Peyer's patch (tissue), 4 donors: ENCODE measurements around the gene ZNF547. TPM values are rescaled to one million over a fixed set of nuclear protein-coding genes. Genes with fewer than 3 reads are reported as not detected.

ENCODE experiments used
- DNase-seq, 3 donors: peaks; one replicate each; pipeline ENCODE4 v3.0.0-alpha.2; 2017 to 2019
- H3K27ac ChIP-seq, 4 donors: fragments of 200-600 bp; sonication (generic); one replicate each; pipeline ENCODE4 v1.5.1; 2016 to 2019
- H3K27me3 ChIP-seq, 2 donors: fragments of 200-600 bp; sonication (generic); one replicate each; pipeline ENCODE4 v1.5.1; 2019
- H3K36me3 ChIP-seq, 3 donors: fragments of 200-600 bp; sonication (generic); one replicate each; pipeline ENCODE4 v1.5.1; 2016 to 2019
- H3K4me1 ChIP-seq, 4 donors: fragments of 200-600 bp; sonication (generic); one replicate each; pipeline ENCODE4 v1.5.1; 2016 to 2019
- H3K4me3 ChIP-seq, 4 donors: fragments of 200-600 bp; sonication (generic); 1 replicate in 3 of 4; 2 replicates in 1 of 4; pipeline ENCODE4 v1.5.1; 2016 to 2019; ENCODE audit warnings: mild to moderate bottlenecking in 1 of 4
- H3K9me3 ChIP-seq, 4 donors: fragments of 200-600 bp; sonication (generic); one replicate each; pipeline ENCODE4 v1.5.1; 2016 to 2019; ENCODE audit warnings: mild to moderate bottlenecking in 1 of 4
- POLR2A ChIP-seq, 2 donors: fragments of 450-650 bp; IDR thresholded peaks; one replicate each; pipeline ENCODE4 v1.5.1; 2017; ENCODE audit warnings: antibody characterized with exemption in 2 of 2, mild to moderate bottlenecking in 2 of 2, moderate library complexity in 2 of 2
- total RNA-seq, 4 donors: library from RNA; depleted of rRNA; stranded (reverse); fragments of >200 nt; gene quantifications; one replicate each; pipeline ENCODE4 v1.1.0, GENCODE V29; 2016
- TF ChIP-seq, protein P1 (sequence below), 6 experiments: fragments of 450-650 bp in 4 of 6; fragments of 200-600 bp in 2 of 6; sonication (generic) in 1 of 6; IDR thresholded peaks; one replicate each; pipeline ENCODE4 v1.5.1; 2017 to 2019; ENCODE audit warnings: antibody characterized with exemption in 6 of 6, mild to moderate bottlenecking in 3 of 6, moderate library complexity in 1 of 6

ZNF547 gene
- total RNA-seq, 4 donors from 2014 or later = 0.53 to 6.6 (median 3.6) TPM

DNA sequence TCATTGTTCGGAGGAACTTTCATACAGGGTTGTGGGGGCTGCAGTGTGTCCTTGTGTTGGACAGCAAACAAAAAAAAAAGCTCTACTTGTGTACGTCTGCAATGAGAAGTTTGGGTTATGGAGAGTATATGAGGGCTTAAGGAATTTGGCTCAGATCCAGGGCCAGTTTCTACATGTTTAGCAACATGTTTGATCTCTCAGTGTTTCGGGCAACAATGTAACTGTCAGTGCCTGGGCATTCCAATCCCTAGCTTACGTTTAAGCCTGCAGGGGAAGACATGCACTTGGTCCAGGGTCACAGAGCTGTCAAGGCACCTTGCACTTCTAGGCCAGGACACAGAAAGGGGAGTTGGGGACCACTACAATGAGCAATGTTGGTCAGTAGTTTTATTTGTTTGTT is 29.2 kb upstream of the ZNF547 start:
- DNase-seq = no peak
- TF ChIP-seq, protein P1, sequence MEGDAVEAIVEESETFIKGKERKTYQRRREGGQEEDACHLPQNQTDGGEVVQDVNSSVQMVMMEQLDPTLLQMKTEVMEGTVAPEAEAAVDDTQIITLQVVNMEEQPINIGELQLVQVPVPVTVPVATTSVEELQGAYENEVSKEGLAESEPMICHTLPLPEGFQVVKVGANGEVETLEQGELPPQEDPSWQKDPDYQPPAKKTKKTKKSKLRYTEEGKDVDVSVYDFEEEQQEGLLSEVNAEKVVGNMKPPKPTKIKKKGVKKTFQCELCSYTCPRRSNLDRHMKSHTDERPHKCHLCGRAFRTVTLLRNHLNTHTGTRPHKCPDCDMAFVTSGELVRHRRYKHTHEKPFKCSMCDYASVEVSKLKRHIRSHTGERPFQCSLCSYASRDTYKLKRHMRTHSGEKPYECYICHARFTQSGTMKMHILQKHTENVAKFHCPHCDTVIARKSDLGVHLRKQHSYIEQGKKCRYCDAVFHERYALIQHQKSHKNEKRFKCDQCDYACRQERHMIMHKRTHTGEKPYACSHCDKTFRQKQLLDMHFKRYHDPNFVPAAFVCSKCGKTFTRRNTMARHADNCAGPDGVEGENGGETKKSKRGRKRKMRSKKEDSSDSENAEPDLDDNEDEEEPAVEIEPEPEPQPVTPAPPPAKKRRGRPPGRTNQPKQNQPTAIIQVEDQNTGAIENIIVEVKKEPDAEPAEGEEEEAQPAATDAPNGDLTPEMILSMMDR (IDR thresholded peaks at IDR 0.05) = no peak
- no peak for TF ChIP-seq POLR2A (IDR thresholded peaks at IDR 0.05)
- no peaks in the 10 kb centered on the region for H3K9me3 ChIP-seq
- peaks cover 0 to 2% (median 0%) of the 10 kb centered on the region in 3 donors for H3K36me3 ChIP-seq
- H3K4me3 ChIP-seq = no peak overlapping the region
- no peaks in the 10 kb centered on the region for H3K4me1 ChIP-seq
- no peaks in the 10 kb centered on the region for H3K27me3 ChIP-seq
- no peak overlapping the region for H3K27ac ChIP-seq

DNA sequence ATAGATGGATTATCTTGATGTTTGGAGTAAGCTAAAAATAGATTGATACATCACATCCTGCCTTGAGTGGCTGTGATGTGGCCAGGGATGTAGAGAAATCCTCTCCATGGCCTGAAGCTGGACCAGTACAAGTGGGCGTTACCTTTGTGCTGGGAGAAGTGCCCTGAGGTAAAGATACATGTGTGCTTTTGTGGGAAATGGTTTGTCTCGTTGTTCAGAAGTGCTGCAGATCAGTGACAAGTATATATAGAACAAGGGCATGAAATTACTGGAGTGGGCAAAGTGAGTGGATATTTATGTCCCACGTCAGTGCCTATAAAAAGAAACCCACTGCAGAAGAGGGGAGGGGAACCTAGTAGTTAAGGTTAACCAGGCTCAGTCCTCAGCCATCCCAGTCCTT is 24.5 kb upstream of the ZNF547 start:
- Histone ChIP-seq H3K27me3 (no peaks in the 10 kb centered on the region), H3K9me3 (no peaks in the 10 kb centered on the region), H3K27ac (no peak overlapping the region), H3K36me3 (no peaks in the 10 kb centered on the region), H3K4me1 (no peaks in the 10 kb centered on the region), H3K4me3 (no peak overlapping the region)
- DNase-seq = no peak
- TF ChIP-seq POLR2A (IDR thresholded peaks at IDR 0.05) = no peak
- TF ChIP-seq, protein P1 (IDR thresholded peaks at IDR 0.05) = no peak

- TF ChIP-seq, protein P1 (IDR thresholded peaks at IDR 0.05) = no peak
- no peak for TF ChIP-seq POLR2A (IDR thresholded peaks at IDR 0.05)
- DNase-seq = no peak
- Histone ChIP-seq H3K27ac (no peak overlapping the region), H3K4me1 (no peaks in the 10 kb centered on the region), H3K4me3 (no peak overlapping the region), H3K27me3 (no peaks in the 10 kb centered on the region), H3K36me3 (no peaks in the 10 kb centered on the region), H3K9me3 (no peaks in the 10 kb centered on the region)
Observed at GRCh38 chr19:57342582-57342981, 20.8 kb upstream of the ZNF547 start.

DNA sequence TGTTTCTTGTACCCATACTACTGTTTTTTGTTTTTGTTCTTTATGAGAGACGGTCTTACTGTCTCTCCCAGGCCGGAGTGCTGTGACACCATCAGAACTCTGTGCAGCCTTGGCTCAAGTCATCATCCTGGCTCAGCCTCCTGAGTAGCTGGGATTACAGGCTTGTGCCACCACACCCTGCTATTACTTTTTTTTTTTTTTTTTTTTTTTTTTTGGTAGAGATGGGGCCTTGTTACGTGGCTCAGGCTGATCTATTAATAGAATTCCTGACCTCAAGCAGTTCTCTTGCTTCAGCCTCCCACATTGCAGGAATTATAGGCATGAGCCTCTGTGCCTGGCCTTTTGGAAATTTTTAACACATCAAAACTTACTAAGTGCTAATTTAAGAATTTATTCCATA is 15.2 kb upstream of the ZNF547 start:
- DNase-seq = no peak
- H3K9me3 ChIP-seq = peaks cover 0 to 3% (median 0%) of the 10 kb centered on the region in 4 donors
- no peak overlapping the region for H3K27ac ChIP-seq

GRCh38 chr19:57350877-57351805 is 12.2 kb upstream of the ZNF547 start, which contains the start of gene ZNF304:
TSS of gene ZNF304 (plus strand) at chr19:57351271. CDS start at chr19:57351665, 394 bp downstream.
- peak within 1 kb of the TSS; percentile 66 to 84 (median 71) for H3K4me3 ChIP-seq
- no peak for TF ChIP-seq POLR2A (IDR thresholded peaks at IDR 0.05)
- TF ChIP-seq, protein P1 (IDR thresholded peaks at IDR 0.05) = no peak
- no peaks in the 10 kb centered on the region for H3K27me3 ChIP-seq
- H3K36me3 ChIP-seq = peaks cover 0 to 32% (median 0%) of the 10 kb centered on the region in 3 donors
- H3K9me3 ChIP-seq = peaks cover 0 to 21% (median 0%) of the 10 kb centered on the region in 4 donors
- peaks cover 0 to 8% (median 7%) of the 10 kb centered on the region in 4 donors for H3K4me1 ChIP-seq
- DNase-seq = peak; percentile 89 to 96 (median 95)
- H3K27ac ChIP-seq = peak within 1 kb of the TSS; percentile 56 to 73 (median 64)

More for the DNA sequence above, 15.2 kb upstream of the ZNF547 start:
- Histone ChIP-seq H3K36me3 (peaks cover 0 to 2% (median 0%) of the 10 kb centered on the region in 3 donors), H3K4me3 (no peak overlapping the region), H3K27me3 (no peaks in the 10 kb centered on the region), H3K4me1 (peaks cover 0 to 8% (median 7%) of the 10 kb centered on the region in 4 donors)
- TF ChIP-seq POLR2A (IDR thresholded peaks at IDR 0.05) = no peak
- TF ChIP-seq, protein P1 (IDR thresholded peaks at IDR 0.05) = no peak
